Measurements from ENCODE around the gene HAUS1.

The HAUS1 gene

DNA sequence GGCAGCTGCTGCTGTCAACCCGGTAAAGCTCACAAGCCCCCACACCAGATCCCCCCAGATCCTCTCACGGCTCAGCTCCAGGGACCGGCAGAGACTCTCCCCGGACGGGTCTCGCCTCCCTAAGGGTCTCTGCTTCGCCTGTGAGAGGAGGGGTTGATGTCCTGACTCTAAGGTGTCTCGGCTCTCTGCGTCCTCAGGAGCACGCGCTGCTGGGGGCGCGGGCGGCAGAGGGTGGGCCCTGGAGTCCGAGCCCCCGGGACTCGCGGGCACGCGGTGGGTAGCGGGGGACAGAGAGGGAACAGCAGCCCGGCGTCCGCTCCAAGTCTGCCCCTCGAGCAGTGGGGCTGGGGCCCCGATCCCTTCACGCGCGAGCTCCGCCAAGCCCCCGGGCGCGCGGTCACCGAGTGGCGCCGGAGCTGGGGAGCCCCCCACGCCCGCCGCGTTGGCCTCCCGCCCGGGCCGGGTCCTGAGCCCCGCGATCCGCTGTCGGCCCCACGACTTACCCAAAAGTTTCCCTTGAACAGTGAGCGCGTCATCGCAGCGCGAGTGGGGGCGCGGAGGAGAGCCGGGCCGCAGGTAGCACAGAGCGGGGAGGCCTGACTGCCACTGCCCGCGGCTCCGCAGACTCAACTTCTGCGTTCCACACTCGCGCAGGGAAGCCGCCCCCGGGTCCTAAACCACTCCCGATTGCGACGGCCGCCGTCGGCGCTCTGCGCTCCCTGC is 32.4 kb upstream of the HAUS1 start, which contains the start of gene PSTPIP2:
TSS of gene PSTPIP2 (minus strand) at position 608 of the 723 bp plus-strand sequence. CDS start at position 536, 72 bp downstream.
- H3K4me3 ChIP-seq (ENCODE audit: low read length) = peak within 1 kb of the TSS; percentile 79
- peak; percentile 76 for DNase-seq (ENCODE audit: low read depth)
- TF ChIP-seq, protein P1, sequence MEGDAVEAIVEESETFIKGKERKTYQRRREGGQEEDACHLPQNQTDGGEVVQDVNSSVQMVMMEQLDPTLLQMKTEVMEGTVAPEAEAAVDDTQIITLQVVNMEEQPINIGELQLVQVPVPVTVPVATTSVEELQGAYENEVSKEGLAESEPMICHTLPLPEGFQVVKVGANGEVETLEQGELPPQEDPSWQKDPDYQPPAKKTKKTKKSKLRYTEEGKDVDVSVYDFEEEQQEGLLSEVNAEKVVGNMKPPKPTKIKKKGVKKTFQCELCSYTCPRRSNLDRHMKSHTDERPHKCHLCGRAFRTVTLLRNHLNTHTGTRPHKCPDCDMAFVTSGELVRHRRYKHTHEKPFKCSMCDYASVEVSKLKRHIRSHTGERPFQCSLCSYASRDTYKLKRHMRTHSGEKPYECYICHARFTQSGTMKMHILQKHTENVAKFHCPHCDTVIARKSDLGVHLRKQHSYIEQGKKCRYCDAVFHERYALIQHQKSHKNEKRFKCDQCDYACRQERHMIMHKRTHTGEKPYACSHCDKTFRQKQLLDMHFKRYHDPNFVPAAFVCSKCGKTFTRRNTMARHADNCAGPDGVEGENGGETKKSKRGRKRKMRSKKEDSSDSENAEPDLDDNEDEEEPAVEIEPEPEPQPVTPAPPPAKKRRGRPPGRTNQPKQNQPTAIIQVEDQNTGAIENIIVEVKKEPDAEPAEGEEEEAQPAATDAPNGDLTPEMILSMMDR (IDR thresholded peaks at IDR 0.05; ENCODE audit: insufficient read depth, low read depth, low read length, missing control alignments) = no peak

DNA sequence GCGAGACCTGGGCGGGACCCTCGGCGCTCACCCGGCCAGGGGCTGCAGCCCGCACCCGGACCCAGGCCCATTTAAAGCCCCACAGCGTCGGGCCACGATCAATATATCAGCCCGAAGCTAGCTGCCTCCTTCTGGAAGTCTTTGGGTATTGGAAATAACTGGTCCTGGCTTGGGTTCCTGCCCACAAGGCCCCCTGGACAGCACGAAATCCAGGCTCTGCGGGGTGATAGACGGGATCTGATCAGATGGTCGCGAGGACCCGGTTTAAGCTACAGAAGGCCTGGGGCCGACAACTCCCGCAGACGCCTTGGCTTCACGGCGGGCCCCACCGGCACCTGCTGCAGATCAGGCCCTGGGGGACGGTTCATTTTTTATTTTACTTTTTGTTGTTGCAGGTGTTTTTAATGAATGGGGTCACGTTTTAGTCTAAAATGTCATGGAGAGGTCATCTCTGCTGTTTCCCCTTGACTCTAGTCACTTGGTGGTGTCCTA is 31.8 kb upstream of the HAUS1 start:
- peak overlapping the region; percentile 79 for H3K4me3 ChIP-seq (ENCODE audit: low read length)
- no peak for DNase-seq (ENCODE audit: low read depth)
- TF ChIP-seq, protein P1 (IDR thresholded peaks at IDR 0.05; ENCODE audit: insufficient read depth, low read depth, low read length, missing control alignments) = peak; percentile 13

- no peak overlapping the region for H3K4me3 ChIP-seq (ENCODE audit: low read length)
- TF ChIP-seq, protein P1 (IDR thresholded peaks at IDR 0.05; ENCODE audit: insufficient read depth, low read depth, low read length, missing control alignments) = no peak
Observed at GRCh38 chr18:46072959-46073358, 31.2 kb upstream of the HAUS1 start.

DNA sequence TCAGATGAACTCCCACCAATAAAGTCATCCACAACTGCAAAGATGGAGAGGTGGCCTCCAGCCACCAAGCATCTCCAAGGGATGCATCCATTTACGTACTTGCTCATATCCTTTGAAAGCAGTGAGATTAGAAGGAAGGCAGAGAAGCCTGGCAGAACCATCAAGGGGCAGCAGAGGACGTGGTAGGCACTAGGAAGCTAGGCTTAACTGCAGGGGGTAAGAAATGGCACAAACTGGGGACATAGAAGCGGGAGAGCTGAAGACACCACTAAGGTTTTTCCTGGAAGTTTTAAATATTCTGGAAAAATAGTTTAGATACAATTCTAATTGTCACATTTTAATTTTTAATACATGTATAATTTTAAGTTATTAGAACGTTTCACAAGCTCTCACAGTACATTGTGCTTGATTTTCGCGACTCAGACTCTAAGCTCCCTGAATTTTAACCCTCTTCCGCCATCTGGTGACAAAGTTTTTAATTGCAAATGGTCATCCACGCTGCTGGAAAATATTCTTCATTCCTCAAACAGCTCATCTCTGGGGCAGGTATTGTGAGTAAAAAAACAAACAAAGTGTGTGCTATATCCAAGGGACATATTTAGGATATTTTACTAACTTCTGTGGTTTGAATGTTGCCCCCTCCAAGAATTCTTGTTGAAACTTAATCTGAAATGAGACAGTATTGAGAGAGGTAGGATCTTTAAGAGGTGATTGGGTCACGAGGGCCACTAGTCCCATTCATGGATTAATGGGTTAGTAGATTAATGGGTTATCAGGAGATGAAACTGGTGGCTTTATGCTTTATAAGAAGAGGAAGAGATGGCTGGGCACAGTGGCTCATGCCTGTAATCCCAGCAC is 30.5 kb upstream of the HAUS1 start:
- TF ChIP-seq, protein P1 (IDR thresholded peaks at IDR 0.05; ENCODE audit: insufficient read depth, low read depth, low read length, missing control alignments) = peak; percentile 69
- no peak overlapping the region for H3K4me3 ChIP-seq (ENCODE audit: low read length)
- DNase-seq (ENCODE audit: low read depth) = peak; percentile 75

More at GRCh38 chr18:46072959-46073358, 31.2 kb upstream of the HAUS1 start:
- no peak for DNase-seq (ENCODE audit: low read depth)

DNA sequence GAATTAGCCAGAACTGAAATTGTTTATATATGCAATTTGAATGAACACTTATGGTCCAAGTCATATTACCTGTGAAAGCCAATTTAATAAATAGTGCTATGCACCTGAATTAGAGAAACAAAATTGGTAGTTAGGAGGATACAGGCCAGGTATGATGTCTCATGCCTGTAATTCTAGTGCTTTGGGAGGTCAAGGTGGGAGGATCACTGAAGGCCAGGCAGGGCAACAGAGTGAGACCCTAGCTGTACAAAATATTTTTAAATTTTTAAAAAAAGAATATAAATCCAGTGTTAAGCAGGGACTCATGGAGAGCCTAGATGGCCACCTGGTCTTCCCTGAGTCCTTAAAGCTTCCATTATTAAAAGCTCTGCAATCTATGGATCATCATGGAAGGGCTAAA is 24.8 kb upstream of the HAUS1 start:
- H3K4me3 ChIP-seq (ENCODE audit: low read length) = no peak overlapping the region
- DNase-seq (ENCODE audit: low read depth) = no peak

DNA sequence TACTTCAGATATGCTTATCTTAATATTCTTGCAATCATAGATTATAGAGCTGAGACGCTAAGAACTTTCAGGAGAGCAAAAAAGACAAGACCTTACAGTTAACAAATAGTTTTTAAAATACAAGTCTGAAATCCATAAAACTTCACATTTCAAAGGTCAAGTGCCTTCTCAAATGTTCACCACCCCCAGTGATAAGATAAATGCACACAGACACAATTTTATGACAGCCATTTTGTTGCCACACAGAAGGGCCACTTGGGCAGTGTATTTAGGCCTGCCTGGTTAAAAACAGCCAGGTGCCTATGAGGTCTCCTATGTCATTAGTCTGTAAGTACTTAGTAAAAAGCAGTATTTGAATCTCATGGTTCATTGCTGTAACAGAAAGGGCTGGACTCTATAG is 24.0 kb upstream of the HAUS1 start:
- no peak overlapping the region for H3K4me3 ChIP-seq (ENCODE audit: low read length)
- TF ChIP-seq, protein P1 (IDR thresholded peaks at IDR 0.05; ENCODE audit: insufficient read depth, low read depth, low read length, missing control alignments) = no peak
- no peak for DNase-seq (ENCODE audit: low read depth)

More for the DNA sequence above, 24.8 kb upstream of the HAUS1 start:
- TF ChIP-seq, protein P1 (IDR thresholded peaks at IDR 0.05; ENCODE audit: insufficient read depth, low read depth, low read length, missing control alignments) = no peak

Measured in epithelial cell of esophagus (primary cell).